HEK293 (cell line): ENCODE results near the gene ZSCAN1.

Source experiments
- CTCF ChIA-PET: fragments of 350-600 bp; formaldehyde crosslinking; extraction: SDS; loops from one replicate; lab custom pipeline; 2021; ENCODE audit warnings: antibody characterized with exemption; lab: Yijun Ruan, JAX
- POLR2A ChIA-PET: fragments of 300-600 bp; formaldehyde crosslinking; extraction: SDS; loops from one replicate; lab custom pipeline; 2020; ENCODE audit warnings: antibody characterized with exemption, inconsistent platforms; lab: Yijun Ruan, JAX
- H3K27ac ChIP-seq: fragments of 200-500 bp; sonication (Bioruptor generic); 2 replicates; pipeline ENCODE4 v1.5.1; 2014; ENCODE audit warnings: low read depth, low read length, control low read depth, inconsistent platforms; ENCODE audit errors: extremely low read depth
- H3K36me3 ChIP-seq, 2 experiments: fragments of 200-500 bp in 1 of 2; sonication (Bioruptor generic) in 1 of 2; 1 replicate in 1 of 2; 2 replicates in 1 of 2; pipeline ENCODE4 v1.5.1; 2014 to 2017; ENCODE audit warnings: inconsistent platforms in 2 of 2, low read length in 2 of 2; ENCODE audit not compliant: control insufficient read depth in 2 of 2, insufficient read depth in 1 of 2
- H3K4me1 ChIP-seq: fragments of 200-500 bp; sonication (Bioruptor generic); 2 replicates; pipeline ENCODE4 v1.5.1; 2014; ENCODE audit warnings: mild to moderate bottlenecking, low read length, inconsistent platforms; ENCODE audit not compliant: control insufficient read depth, insufficient read depth
- H3K4me3 ChIP-seq: 2 replicates; pipeline ENCODE4 v1.5.1; 2011; ENCODE audit warnings: low read depth, mild to moderate bottlenecking, control low read depth, low read length, moderate library complexity
- H3K9me3 ChIP-seq: fragments of 200-500 bp; sonication (Bioruptor generic); 2 replicates; pipeline ENCODE4 v1.5.1; 2014; ENCODE audit warnings: low read depth, low read length, inconsistent platforms; ENCODE audit not compliant: control insufficient read depth, insufficient read depth
- OVOL3 ChIP-seq: fragments of 450-650 bp; formaldehyde crosslinking; IDR thresholded peaks from 2 replicates; pipeline ENCODE4 v1.5.1; 2016; ENCODE audit warnings: missing biosample characterization, missing genetic modification characterization
- SALL2 ChIP-seq: fragments of 450-650 bp; formaldehyde crosslinking; IDR thresholded peaks from 2 replicates; pipeline ENCODE4 v1.5.0; 2017; ENCODE audit warnings: missing biosample characterization, mild to moderate bottlenecking, missing genetic modification characterization, borderline replicate concordance
- TCF7L2 ChIP-seq: IDR thresholded peaks from 2 replicates; pipeline ENCODE4 v1.6.1; 2011; ENCODE audit warnings: low read depth, mild to moderate bottlenecking, inconsistent platforms, low read length, moderate library complexity, borderline replicate concordance
- YY2 ChIP-seq: fragments of 450-650 bp; formaldehyde crosslinking; IDR thresholded peaks from 2 replicates; pipeline ENCODE4 v1.5.1; 2016; ENCODE audit warnings: missing biosample characterization, missing genetic modification characterization
- ZEB2 ChIP-seq: fragments of 450-650 bp; formaldehyde crosslinking; IDR thresholded peaks from 2 replicates; pipeline ENCODE4 v1.5.1; 2016; ENCODE audit warnings: missing biosample characterization, missing genetic modification characterization
- ZFP41 ChIP-seq: fragments of 450-650 bp; formaldehyde crosslinking; IDR thresholded peaks from 2 replicates; pipeline ENCODE4 v1.5.1; 2016; ENCODE audit warnings: missing biosample characterization, missing genetic modification characterization, borderline replicate concordance
- ZIC2 ChIP-seq: fragments of 450-650 bp; formaldehyde crosslinking; IDR thresholded peaks from 2 replicates; pipeline ENCODE4 v1.5.1; 2016; ENCODE audit warnings: missing biosample characterization, missing genetic modification characterization
- ZNF138 ChIP-seq: fragments of 450-650 bp; formaldehyde crosslinking; IDR thresholded peaks from 2 replicates; pipeline ENCODE4 v1.5.1; 2016; ENCODE audit warnings: missing biosample characterization, missing genetic modification characterization, borderline replicate concordance
- ZNF16 ChIP-seq: fragments of 450-650 bp; formaldehyde crosslinking; IDR thresholded peaks from 2 replicates; pipeline ENCODE4 v1.5.1; 2016; ENCODE audit warnings: low read depth, missing biosample characterization, missing genetic modification characterization
- ZNF248 ChIP-seq: fragments of 450-650 bp; formaldehyde crosslinking; IDR thresholded peaks from 2 replicates; pipeline ENCODE4 v1.5.1; 2017; ENCODE audit warnings: missing biosample characterization, missing genetic modification characterization
- ZNF266 ChIP-seq: fragments of 450-650 bp; formaldehyde crosslinking; IDR thresholded peaks from 2 replicates; pipeline ENCODE4 v1.5.1; 2016; ENCODE audit warnings: missing biosample characterization, missing genetic modification characterization, low read depth
- ZNF391 ChIP-seq: fragments of 450-650 bp; formaldehyde crosslinking; IDR thresholded peaks from 2 replicates; pipeline ENCODE4 v1.5.1; 2016; ENCODE audit warnings: low read depth, missing biosample characterization, missing genetic modification characterization, borderline replicate concordance
- ZNF416 ChIP-seq: fragments of 450-650 bp; formaldehyde crosslinking; IDR thresholded peaks from 2 replicates; pipeline ENCODE4 v1.5.1; 2016; ENCODE audit warnings: missing biosample characterization, missing genetic modification characterization
- ZNF433 ChIP-seq: fragments of 450-650 bp; formaldehyde crosslinking; IDR thresholded peaks from 2 replicates; pipeline ENCODE4 v1.5.1; 2016; ENCODE audit warnings: missing biosample characterization, missing genetic modification characterization, low read depth
- ZNF544 ChIP-seq: fragments of 450-650 bp; formaldehyde crosslinking; IDR thresholded peaks from 2 replicates; pipeline ENCODE4 v1.5.0; 2017; ENCODE audit warnings: missing biosample characterization, missing genetic modification characterization
- ZNF558 ChIP-seq: fragments of 450-650 bp; formaldehyde crosslinking; IDR thresholded peaks from 2 replicates; pipeline ENCODE4 v1.5.1; 2016; ENCODE audit warnings: missing biosample characterization, missing genetic modification characterization
- ZNF776 ChIP-seq: fragments of 450-650 bp; formaldehyde crosslinking; IDR thresholded peaks from 2 replicates; pipeline ENCODE4 v1.5.0; 2017; ENCODE audit warnings: missing biosample characterization, missing genetic modification characterization, borderline replicate concordance
- ZNF777 ChIP-seq: fragments of 450-650 bp; formaldehyde crosslinking; IDR thresholded peaks from 2 replicates; pipeline ENCODE4 v1.5.1; 2017; ENCODE audit warnings: missing biosample characterization, missing genetic modification characterization, borderline replicate concordance
- ZNF837 ChIP-seq: fragments of 450-650 bp; formaldehyde crosslinking; IDR thresholded peaks from 2 replicates; pipeline ENCODE4 v1.5.1; 2016; ENCODE audit warnings: missing biosample characterization, missing genetic modification characterization
- TF ChIP-seq, protein P1 (sequence below): fragments of 450-650 bp; formaldehyde crosslinking; conservative IDR thresholded peaks from 2 replicates; pipeline ENCODE4 v1.5.1; 2016; ENCODE audit warnings: low read depth, missing biosample characterization, missing genetic modification characterization
- TF ChIP-seq, protein P2 (sequence below): fragments of 450-650 bp; formaldehyde crosslinking; IDR thresholded peaks from 2 replicates; pipeline ENCODE4 v1.5.1; 2016; ENCODE audit warnings: missing biosample characterization, missing genetic modification characterization
- TF ChIP-seq, protein P3 (sequence below): IDR thresholded peaks from 2 replicates; pipeline ENCODE4 v1.6.1; 2011; ENCODE audit warnings: mild to moderate bottlenecking, low read depth, low read length, borderline replicate concordance

Gene ZSCAN1

DNA sequence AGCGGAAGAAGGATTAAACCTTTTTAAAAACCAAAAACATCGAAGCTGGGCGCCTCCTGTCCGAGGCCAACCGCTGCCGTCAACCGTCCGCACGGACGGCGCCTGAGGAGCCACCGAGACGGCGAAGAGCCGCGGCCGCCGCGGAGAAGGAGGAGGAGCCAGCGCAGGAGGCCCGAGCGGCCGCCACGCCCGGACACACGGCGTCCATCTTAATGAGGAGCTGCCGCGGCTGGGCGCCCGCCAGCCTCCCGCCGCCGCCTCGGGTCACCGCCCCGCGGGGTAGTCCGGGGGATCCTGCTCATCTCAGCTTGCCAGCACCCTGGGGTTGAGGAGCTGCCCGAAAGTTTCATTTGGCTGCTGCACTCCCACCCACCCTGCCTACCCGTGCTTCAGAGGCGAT, 10.6 kb downstream of the ZSCAN1 start (continued):
- TF ChIP-seq, protein P1, sequence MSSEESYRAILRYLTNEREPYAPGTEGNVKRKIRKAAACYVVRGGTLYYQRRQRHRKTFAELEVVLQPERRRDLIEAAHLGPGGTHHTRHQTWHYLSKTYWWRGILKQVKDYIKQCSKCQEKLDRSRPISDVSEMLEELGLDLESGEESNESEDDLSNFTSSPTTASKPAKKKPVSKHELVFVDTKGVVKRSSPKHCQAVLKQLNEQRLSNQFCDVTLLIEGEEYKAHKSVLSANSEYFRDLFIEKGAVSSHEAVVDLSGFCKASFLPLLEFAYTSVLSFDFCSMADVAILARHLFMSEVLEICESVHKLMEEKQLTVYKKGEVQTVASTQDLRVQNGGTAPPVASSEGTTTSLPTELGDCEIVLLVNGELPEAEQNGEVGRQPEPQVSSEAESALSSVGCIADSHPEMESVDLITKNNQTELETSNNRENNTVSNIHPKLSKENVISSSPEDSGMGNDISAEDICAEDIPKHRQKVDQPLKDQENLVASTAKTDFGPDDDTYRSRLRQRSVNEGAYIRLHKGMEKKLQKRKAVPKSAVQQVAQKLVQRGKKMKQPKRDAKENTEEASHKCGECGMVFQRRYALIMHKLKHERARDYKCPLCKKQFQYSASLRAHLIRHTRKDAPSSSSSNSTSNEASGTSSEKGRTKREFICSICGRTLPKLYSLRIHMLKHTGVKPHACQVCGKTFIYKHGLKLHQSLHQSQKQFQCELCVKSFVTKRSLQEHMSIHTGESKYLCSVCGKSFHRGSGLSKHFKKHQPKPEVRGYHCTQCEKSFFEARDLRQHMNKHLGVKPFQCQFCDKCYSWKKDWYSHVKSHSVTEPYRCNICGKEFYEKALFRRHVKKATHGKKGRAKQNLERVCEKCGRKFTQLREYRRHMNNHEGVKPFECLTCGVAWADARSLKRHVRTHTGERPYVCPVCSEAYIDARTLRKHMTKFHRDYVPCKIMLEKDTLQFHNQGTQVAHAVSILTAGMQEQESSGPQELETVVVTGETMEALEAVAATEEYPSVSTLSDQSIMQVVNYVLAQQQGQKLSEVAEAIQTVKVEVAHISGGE (tag by site-specific recombination) = no peak
- TF ChIP-seq ZNF16 (tag by site-specific recombination) (no peak), ZNF777 (tag by site-specific recombination) (no peak), ZNF558 (tag by site-specific recombination) (no peak)

DNA sequence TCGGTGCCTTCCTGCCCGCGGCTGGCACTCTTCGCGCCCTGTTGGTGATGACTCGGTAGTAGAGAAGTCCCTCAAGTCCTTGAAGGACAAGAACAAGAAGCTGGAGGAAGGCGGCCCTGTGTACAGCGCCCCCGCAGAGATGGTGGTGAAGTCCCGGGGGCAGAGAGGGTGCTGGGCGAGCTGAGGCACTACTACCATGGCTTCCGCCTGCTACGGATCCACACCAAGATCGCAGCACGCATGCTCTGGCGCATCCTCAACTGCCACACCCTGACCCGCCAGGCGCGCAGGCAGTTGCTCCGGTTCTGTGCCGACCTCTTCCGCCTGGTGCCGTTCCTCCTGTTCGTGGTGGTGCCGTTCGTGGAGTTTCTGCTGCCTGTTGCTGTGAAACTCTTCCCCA, 11.1 kb downstream of the ZSCAN1 start:
- ChIA-PET POLR2A (no interaction called here), CTCF (interaction anchor here (0.6 kb wide), 1 partner anchor 13 kb away, joined by 3 read pairs; no protein-coding TSS in a partner anchor)
- Histone ChIP-seq H3K4me3 (no peak overlapping the region), H3K36me3 (no peaks in the 10 kb centered on the region), H3K4me1 (no peaks in the 10 kb centered on the region), H3K27ac (no peak overlapping the region), H3K9me3 (no peaks in the 10 kb centered on the region)
- TF ChIP-seq ZNF776 (tag by site-specific recombination) = no peak
- TF ChIP-seq ZNF416 (tag by site-specific recombination) = no peak
- TF ChIP-seq, protein P2, sequence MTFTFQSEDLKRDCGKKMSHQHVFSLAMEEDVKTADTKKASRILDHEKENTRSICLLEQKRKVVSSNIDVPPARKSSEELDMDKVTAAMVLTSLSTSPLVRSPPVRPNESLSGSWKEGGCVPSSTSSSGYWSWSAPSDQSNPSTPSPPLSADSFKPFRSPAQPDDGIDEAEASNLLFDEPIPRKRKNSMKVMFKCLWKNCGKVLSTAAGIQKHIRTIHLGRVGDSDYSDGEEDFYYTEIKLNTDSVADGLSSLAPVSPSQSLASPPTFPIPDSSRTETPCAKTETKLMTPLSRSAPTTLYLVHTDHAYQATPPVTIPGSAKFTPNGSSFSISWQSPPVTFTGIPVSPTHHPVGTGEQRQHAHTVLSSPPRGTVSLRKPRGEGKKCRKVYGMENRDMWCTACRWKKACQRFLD = no peak
- TF ChIP-seq ZNF544 (tag by site-specific recombination) = no peak
- TF ChIP-seq, protein P3, sequence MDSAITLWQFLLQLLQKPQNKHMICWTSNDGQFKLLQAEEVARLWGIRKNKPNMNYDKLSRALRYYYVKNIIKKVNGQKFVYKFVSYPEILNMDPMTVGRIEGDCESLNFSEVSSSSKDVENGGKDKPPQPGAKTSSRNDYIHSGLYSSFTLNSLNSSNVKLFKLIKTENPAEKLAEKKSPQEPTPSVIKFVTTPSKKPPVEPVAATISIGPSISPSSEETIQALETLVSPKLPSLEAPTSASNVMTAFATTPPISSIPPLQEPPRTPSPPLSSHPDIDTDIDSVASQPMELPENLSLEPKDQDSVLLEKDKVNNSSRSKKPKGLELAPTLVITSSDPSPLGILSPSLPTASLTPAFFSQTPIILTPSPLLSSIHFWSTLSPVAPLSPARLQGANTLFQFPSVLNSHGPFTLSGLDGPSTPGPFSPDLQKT = no peak
- TF ChIP-seq ZEB2 (tag by site-specific recombination) = no peak
- no peak for TF ChIP-seq ZNF266
- TF ChIP-seq ZNF837 = no peak
- no peak for TF ChIP-seq OVOL3
- TF ChIP-seq ZNF138 = no peak
- no peak for TF ChIP-seq ZFP41 (tag by site-specific recombination)
- TF ChIP-seq, protein P1 (tag by site-specific recombination) = no peak
- TF ChIP-seq SALL2 (tag by site-specific recombination) = no peak
- no peak for TF ChIP-seq ZNF248
- TF ChIP-seq ZNF16 (tag by site-specific recombination) = no peak
- no peak for TF ChIP-seq ZNF433 (tag by site-specific recombination)
- TF ChIP-seq ZIC2 = no peak
- TF ChIP-seq YY2 (tag by site-specific recombination) = no peak
- no peak for TF ChIP-seq ZNF391 (tag by site-specific recombination)
- TF ChIP-seq TCF7L2 = no peak
